GM12878 (cell line): Measurements from ENCODE around the gene TECR. TPM values are rescaled to one million over a fixed set of nuclear protein-coding genes. Genes with fewer than 3 reads are reported as not detected.
"Not testable (repeated sequence)": the region's sequence is repeated elsewhere in the genome, so short reads cannot be mapped to it uniquely, and the experiment has no call there.

Source experiments
- ATAC-seq: fragments of 200-7000 bp; cut with Tn5 transposase; 3 replicates; pipeline ENCODE4 v1.9.1; 2020; ENCODE audit warnings: mild to moderate bottlenecking, moderate library complexity
- BruUV-seq: library from RNA; stranded (reverse); fragments of 400-500 nt; replicated peaks from 2 replicates; lab custom pipeline; 2021; lab: Mats Ljungman, UMichigan
- CTCF ChIA-PET: fragments of 300-600 bp; sonication (Branson Sonifier 250); formaldehyde crosslinking; extraction: SDS; loops from one replicate; lab custom pipeline; 2021; ENCODE audit warnings: inconsistent platforms; lab: Yijun Ruan, JAX
- POLR2A ChIA-PET: fragments of 350-600 bp; formaldehyde crosslinking; extraction: SDS; loops from one replicate; lab custom pipeline; 2021; ENCODE audit warnings: inconsistent platforms; lab: Charles Lee
- RAD21 ChIA-PET: fragments of 300-600 bp; sonication (Branson Sonifier 250); formaldehyde crosslinking; loops from one replicate; lab custom pipeline; 2023; ENCODE audit warnings: antibody characterized with exemption; ENCODE audit not compliant: unreplicated experiment; lab: Charles Lee
- SMC1A ChIA-PET: fragments of 300-600 bp; sonication (Branson Sonifier 250); formaldehyde crosslinking; loops from one replicate; lab custom pipeline; 2023; ENCODE audit not compliant: unreplicated experiment, uncharacterized antibody; lab: Charles Lee
- DNase-seq: peaks from one replicate; pipeline ENCODE4 v3.0.0-alpha.2; 2011; ENCODE audit warnings: low read depth, low spot score
- FAIRE-seq: peaks from 3 replicates; lab custom pipeline; 2011; peaks lifted over from hg19 to GRCh38; lab: Jason Lieb, UNC
- H2AFZ ChIP-seq: 2 replicates; pipeline ENCODE4 v1.6.0; 2011; ENCODE audit warnings: low read depth, low read length, control low read depth; ENCODE audit not compliant: control insufficient read depth
- H3K27ac ChIP-seq: 2 replicates; pipeline ENCODE4 v1.5.1; 2011; ENCODE audit warnings: control low read depth; ENCODE audit not compliant: control insufficient read depth, insufficient read depth
- H3K27me3 ChIP-seq, 2 experiments: replicated peaks in 1 of 2; 2 replicates each; pipeline versions ENCODE4 v1.6.0 to v1.6.1; 2011; ENCODE audit warnings: low read length in 1 of 2; ENCODE audit not compliant: control insufficient read depth in 2 of 2, insufficient read depth in 2 of 2
- H3K36me3 ChIP-seq, 2 experiments: 2 replicates each; pipeline ENCODE4 v1.5.1; 2011; ENCODE audit warnings: low read length in 1 of 2; ENCODE audit not compliant: control insufficient read depth in 2 of 2, insufficient read depth in 2 of 2
- H3K4me1 ChIP-seq: 2 replicates; pipeline ENCODE4 v1.6.1; 2011; ENCODE audit warnings: mild to moderate bottlenecking, low read length, moderate library complexity, mixed read lengths; ENCODE audit not compliant: control insufficient read depth, insufficient read depth
- H3K4me2 ChIP-seq: 2 replicates; pipeline ENCODE4 v1.6.0; 2011; ENCODE audit warnings: control low read depth; ENCODE audit not compliant: control insufficient read depth, insufficient read depth
- H3K4me3 ChIP-seq: fragments of 200-600 bp; sonication (generic); 2 replicates; pipeline ENCODE4 v1.5.1; 2016
- H3K79me2 ChIP-seq: 2 replicates; pipeline ENCODE4 v1.6.0; 2011; ENCODE audit warnings: low read length; ENCODE audit not compliant: control insufficient read depth, insufficient read depth
- H3K9ac ChIP-seq: 2 replicates; pipeline ENCODE4 v1.8.0; 2011; ENCODE audit warnings: low read length, control low read depth, mixed read lengths; ENCODE audit not compliant: control insufficient read depth, insufficient read depth
- H3K9me3 ChIP-seq: replicated peaks from 3 replicates; pipeline ENCODE4 v1.5.1; 2011; ENCODE audit warnings: mild to moderate bottlenecking, low read length; ENCODE audit not compliant: control insufficient read depth, insufficient read depth
- H4K20me1 ChIP-seq: 2 replicates; pipeline ENCODE4 v1.6.0; 2011; ENCODE audit not compliant: control insufficient read depth, insufficient read depth
- EP300 ChIP-seq, 2 experiments: fragments of 150-350 bp in 1 of 2; IDR thresholded peaks; 2 replicates each; pipeline ENCODE4 v1.6.1; 2011 to 2012; ENCODE audit warnings: low read depth in 2 of 2, low read length in 2 of 2, borderline replicate concordance in 1 of 2, improper control_type of control experiment in 1 of 2, inconsistent platforms in 1 of 2; ENCODE audit not compliant: control insufficient read depth in 1 of 2
- JUND ChIP-seq: IDR thresholded peaks from 2 replicates; pipeline ENCODE4 v1.6.1; 2012; ENCODE audit warnings: low read depth, mild to moderate bottlenecking, low read length, improper control_type of control experiment, moderate library complexity
- NFIC ChIP-seq: IDR thresholded peaks from 2 replicates; pipeline ENCODE4 v1.6.1; 2012; ENCODE audit warnings: low read depth, mild to moderate bottlenecking, inconsistent platforms, low read length, moderate library complexity
- NFXL1 ChIP-seq: fragments of 450-650 bp; IDR thresholded peaks from 2 replicates; pipeline ENCODE4 v1.6.1; 2017; ENCODE audit warnings: antibody characterized with exemption, mild to moderate bottlenecking, borderline replicate concordance
- NR2C1 ChIP-seq: fragments of 450-650 bp; IDR thresholded peaks from 2 replicates; pipeline ENCODE4 v1.6.1; 2017; ENCODE audit warnings: antibody characterized with exemption, mild to moderate bottlenecking, moderate library complexity
- TCF7 ChIP-seq: IDR thresholded peaks from 2 replicates; pipeline ENCODE4 v1.6.1; 2014; ENCODE audit warnings: antibody characterized with exemption, borderline replicate concordance
- whole genome bisulfite sequencing: methylation state at CpG from one replicate; pipeline ENCODE4 v1.1.6; 2016; ENCODE audit warnings: low lambda C conversion rate; ENCODE audit not compliant: insufficient replicate concordance, insufficient coverage; ENCODE audit errors: missing lambda C conversion rate; 5-methylcytosine and 5-hydroxymethylcytosine counted together
- in situ Hi-C: fragments of 300-500 bp; cut with MboI; formaldehyde crosslinking; loops from 9 replicates; pipeline ENCODE4 v1.14.3; 2018; ENCODE audit warnings: mixed read lengths
- intact Hi-C: fragments of 100-400 bp; cut with micrococcal nuclease; formaldehyde crosslinking; loops from one replicate; pipeline ENCODE4 v1.14.2; 2022; ENCODE audit not compliant: unreplicated experiment
- polyA plus RNA-seq, 11 experiments: library from polyadenylated mRNA; depleted of rRNA in 4 of 11; unstranded in 6 of 11; stranded (reverse) in 5 of 11; fragments of >200 nt; fragmentation: Nextera tagmentation in 4 of 11; fragmentation: Illumina TruSeq in 1 of 11; extraction: Ambion mirVana in 4 of 11; extraction: Trizol in 1 of 11; gene quantifications; 1 replicate in 1 of 11; 2 replicates in 10 of 11; pipeline versions ENCODE4 v1.2.1 to v1.2.3, GENCODE V29; 2011 to 2016; ENCODE audit warnings: inconsistent platforms in 2 of 11, missing spikeins in 2 of 11, low read depth in 1 of 11
- total RNA-seq, 4 experiments: library from RNA; depleted of rRNA in 3 of 4; stranded (reverse); fragments of >200 nt in 3 of 4; fragmentation: Illumina TruSeq in 1 of 4; extraction: Trizol in 1 of 4; gene quantifications; 2 replicates each; pipeline versions ENCODE4 v1.2.1 to v1.2.3, GENCODE V29; 2013 to 2021

TECR gene
- total and polyA plus RNA-seq, 10 of the 15 experiments (the other 5 are each of a cell fraction or from before 2014, with no cell fraction given), result 9.6 to 157 (median 64.2) TPM

DNA sequence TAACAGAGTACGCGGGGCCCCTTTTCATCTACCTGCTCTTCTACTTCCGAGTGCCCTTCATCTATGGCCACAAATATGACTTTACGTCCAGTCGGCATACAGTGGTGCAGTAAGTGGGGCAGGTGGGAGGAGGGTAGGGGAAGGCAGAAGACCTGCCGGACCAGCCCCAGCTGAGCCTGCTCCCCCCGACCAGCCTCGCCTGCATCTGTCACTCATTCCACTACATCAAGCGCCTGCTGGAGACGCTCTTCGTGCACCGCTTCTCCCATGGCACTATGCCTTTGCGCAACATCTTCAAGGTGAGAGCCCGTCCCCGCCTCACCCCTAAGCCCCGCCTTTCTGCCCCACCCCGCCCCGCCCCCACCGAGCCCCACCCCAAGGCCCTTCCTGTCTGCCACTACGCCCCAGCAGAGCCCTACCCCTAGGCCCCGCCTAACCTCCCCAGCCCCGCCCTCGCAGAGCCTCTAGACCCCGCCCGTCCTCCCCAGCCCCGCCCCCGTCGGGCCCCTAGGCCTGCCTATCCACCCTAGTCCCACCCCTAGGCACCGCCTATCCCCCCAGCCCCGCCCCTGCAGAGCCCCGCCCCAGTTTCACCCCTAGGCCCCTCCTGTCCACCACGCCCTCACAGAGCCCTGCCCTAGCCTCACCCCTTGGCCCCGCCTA lies 34.7 kb downstream of the TECR start:
- no peak overlapping the region for H3K4me3 ChIP-seq
- TF ChIP-seq JUND, result no peak
- no peak for TF ChIP-seq TCF7
- TF ChIP-seq NFXL1, result no peak
- TF ChIP-seq NFIC, result no peak
- no peak for TF ChIP-seq NR2C1
- TF ChIP-seq EP300 (IDR thresholded peaks at IDR 0.05; ENCODE audit: borderline replicate concordance in 1 of 2, control insufficient read depth in 1 of 2, low read depth in 2 of 2, low read length in 2 of 2), result no peak
- CTCF ChIA-PET, result interaction anchor here (0.6 kb wide), 1 partner anchor 37 kb away, joined by 3 read pairs; no protein-coding TSS in a partner anchor

DNA sequence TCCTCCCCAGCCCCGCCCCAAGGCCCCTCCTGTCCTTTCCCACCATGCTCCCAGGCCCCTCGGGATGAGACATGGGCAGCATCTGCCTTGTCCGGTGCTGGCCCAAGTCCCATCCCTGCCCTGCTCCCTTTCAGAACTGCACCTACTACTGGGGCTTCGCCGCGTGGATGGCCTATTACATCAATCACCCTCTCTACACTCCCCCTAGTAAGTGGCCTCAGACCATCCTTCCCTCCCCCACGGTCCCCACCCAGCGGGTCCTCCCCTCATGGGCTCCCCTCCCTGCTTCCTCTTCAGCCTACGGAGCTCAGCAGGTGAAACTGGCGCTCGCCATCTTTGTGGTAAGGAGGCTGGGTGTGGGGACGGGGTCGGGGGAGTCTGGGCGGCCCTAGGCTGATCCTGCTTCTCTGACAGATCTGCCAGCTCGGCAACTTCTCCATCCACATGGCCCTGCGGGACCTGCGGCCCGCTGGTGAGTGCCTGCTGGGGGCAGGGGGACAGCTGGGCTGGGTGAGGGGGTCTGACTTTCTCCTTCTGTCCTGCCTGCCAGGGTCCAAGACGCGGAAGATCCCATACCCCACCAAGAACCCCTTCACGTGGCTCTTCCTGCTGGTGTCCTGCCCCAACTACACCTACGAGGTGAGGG lies 35.4 kb downstream of the TECR start:
- not testable (repeated sequence) for FAIRE-seq

More for the DNA sequence above, 34.7 kb downstream of the TECR start:
- H3K9me3 ChIP-seq, result no peaks in the 10 kb centered on the region
- POLR2A ChIA-PET, result no interaction called here
- peak; percentile 88 for ATAC-seq
- no TSS peak for BruUV-seq
- 93% methylated on average over 14 of the region's 33 CpGs for WGBS
- FAIRE-seq, result peak; percentile 13
- H4K20me1 ChIP-seq, result no peaks in the 10 kb centered on the region
- no peak for DNase-seq
- no peak overlapping the region for H3K9ac ChIP-seq
- no peaks in the 10 kb centered on the region for H3K27me3 ChIP-seq
- RAD21 ChIA-PET, result no interaction called here
- no peak overlapping the region for H3K4me2 ChIP-seq
- peaks cover 7% of the 10 kb centered on the region for H3K4me1 ChIP-seq
- peaks cover 0 to 12% of the 10 kb centered on the region in 2 experiments; a peak in 3 of 4 replicates for H3K36me3 ChIP-seq
- intact Hi-C loops (no loop called here), in situ Hi-C loops (no loop called here)
- no peak overlapping the region for H2AFZ ChIP-seq
- SMC1A ChIA-PET, result no interaction called here
- H3K79me2 ChIP-seq, result no peaks in the 10 kb centered on the region; the same call in 1 of the 2 replicates
- no peak overlapping the region for H3K27ac ChIP-seq

More for the DNA sequence above, 35.4 kb downstream of the TECR start:
- in situ Hi-C loops, result loop anchor here (5.0 kb wide), 1 partner anchor 328 kb away; no protein-coding TSS in a partner anchor
- POLR2A ChIA-PET, H3K4me2 ChIP-seq, DNase-seq, H3K27me3 ChIP-seq, H3K9ac ChIP-seq, CTCF ChIA-PET, H3K9me3 ChIP-seq, H3K4me3 ChIP-seq, H4K20me1 ChIP-seq, BruUV-seq, H3K4me1 ChIP-seq, H2AFZ ChIP-seq, intact Hi-C loops, SMC1A ChIA-PET, ATAC-seq, H3K27ac ChIP-seq, H3K79me2 ChIP-seq, RAD21 ChIA-PET: not testable (repeated sequence)
- WGBS, result 85% methylated on average over 17 of the region's 22 CpGs
- H3K36me3 ChIP-seq, result peaks cover 0 to 12% of the 10 kb centered on the region in 2 experiments; a peak in 3 of 4 replicates
